NB4 (cell line): ENCODE measurements around the gene GALNTL6.

ENCODE experiments used
- DNase-seq: peaks from one replicate; pipeline ENCODE4 v3.0.0; 2010; ENCODE audit warnings: low read depth
- H3K4me3 ChIP-seq: one replicate; pipeline ENCODE4 v1.5.1; 2011; ENCODE audit warnings: mild to moderate bottlenecking, low read depth, low read length, moderate library complexity
- CTCF ChIP-seq: IDR thresholded peaks from one replicate; pipeline ENCODE4 v1.5.1; 2012; ENCODE audit warnings: low read depth, low read length
- MAX ChIP-seq: IDR thresholded peaks from 2 replicates; pipeline ENCODE4 v1.6.1; 2011; ENCODE audit warnings: low read depth, low read length
- MYC ChIP-seq: IDR thresholded peaks from 2 replicates; pipeline ENCODE4 v1.6.1; 2011; ENCODE audit warnings: low read depth, low read length
- POLR2A ChIP-seq: IDR thresholded peaks from 2 replicates; pipeline ENCODE4 v1.6.1; 2011; ENCODE audit warnings: mild to moderate bottlenecking; ENCODE audit not compliant: insufficient read length; ENCODE audit errors: extremely low read depth

GALNTL6 gene

GRCh38 chr4:172068506-172068905 is 255.3 kb downstream of the GALNTL6 start:
- DNase-seq: no peak
- no peak overlapping the region for H3K4me3 ChIP-seq
- no peak for TF ChIP-seq MAX

GRCh38 chr4:172073590-172073989 is 260.4 kb downstream of the GALNTL6 start:
- H3K4me3 ChIP-seq: no peak overlapping the region
- TF ChIP-seq MYC (no peak), CTCF (no peak), MAX (no peak), POLR2A (no peak)
- DNase-seq: no peak

GRCh38 chr4:172083272-172083671 is 270.1 kb downstream of the GALNTL6 start:
- no peak overlapping the region for H3K4me3 ChIP-seq
- TF ChIP-seq MAX (no peak), CTCF (no peak), MYC (no peak), POLR2A (no peak)
- DNase-seq: no peak

- TF ChIP-seq MYC: no peak
- no peak for TF ChIP-seq CTCF
- no peak for TF ChIP-seq MAX
- TF ChIP-seq POLR2A: no peak
- no peak overlapping the region for H3K4me3 ChIP-seq
- no peak for DNase-seq
Observed at GRCh38 chr4:172088556-172088955, 275.4 kb downstream of the GALNTL6 start.

- TF ChIP-seq POLR2A (no peak), CTCF (no peak)
- no peak for DNase-seq
- no peak overlapping the region for H3K4me3 ChIP-seq
Observed at GRCh38 chr4:172095161-172095560, 282.0 kb downstream of the GALNTL6 start.

GRCh38 chr4:172096786-172097185 is 283.6 kb downstream of the GALNTL6 start:
- H3K4me3 ChIP-seq: no peak overlapping the region
- no peak for DNase-seq

More at GRCh38 chr4:172096786-172097185, 283.6 kb downstream of the GALNTL6 start:
- TF ChIP-seq CTCF: no peak
- TF ChIP-seq MAX: no peak
